Astrocyte of the cerebellum (primary cell): ENCODE measurements around the gene ARHGAP45.

Source experiments
- DNase-seq: peaks from one replicate; pipeline ENCODE4 v3.0.0-alpha.2; 2011; ENCODE audit warnings: low read depth
- H3K4me3 ChIP-seq: 2 replicates; pipeline ENCODE4 v1.5.1; 2011; ENCODE audit warnings: mild to moderate bottlenecking, low read depth, low read length, moderate library complexity
- in situ Hi-C: cut with HindIII; loops from 2 replicates; pipeline ENCODE4 v1.10.0; 2017; ENCODE audit warnings: low sequenced_read_pairs
- TF ChIP-seq, protein P1 (sequence below): IDR thresholded peaks from 2 replicates; pipeline ENCODE4 v1.5.1; 2012; ENCODE audit warnings: low read length, low read depth, moderate library complexity, mild to moderate bottlenecking; ENCODE audit errors: missing control alignments

ARHGAP45 gene

DNA sequence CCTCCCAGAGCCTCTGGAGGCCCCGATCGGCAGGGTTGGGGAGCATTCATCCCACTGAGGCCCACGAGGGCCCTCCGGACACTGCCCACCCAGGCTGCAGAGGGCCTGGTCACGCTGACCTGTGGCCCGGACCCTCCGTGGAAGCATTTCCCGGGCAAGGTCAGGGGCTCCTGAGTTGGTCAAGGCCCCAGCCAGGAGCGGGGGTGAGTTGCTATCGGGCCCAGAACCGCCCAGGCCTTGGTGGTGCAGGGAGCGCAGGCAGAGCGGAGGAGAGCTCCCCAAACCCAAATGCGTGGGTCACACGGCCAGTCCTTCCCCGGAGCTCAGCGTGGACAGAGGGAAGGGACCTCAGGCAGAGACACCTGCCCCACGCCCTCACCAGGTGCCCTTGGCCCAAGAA is 62.6 kb downstream of the ARHGAP45 start:
- TF ChIP-seq, protein P1, sequence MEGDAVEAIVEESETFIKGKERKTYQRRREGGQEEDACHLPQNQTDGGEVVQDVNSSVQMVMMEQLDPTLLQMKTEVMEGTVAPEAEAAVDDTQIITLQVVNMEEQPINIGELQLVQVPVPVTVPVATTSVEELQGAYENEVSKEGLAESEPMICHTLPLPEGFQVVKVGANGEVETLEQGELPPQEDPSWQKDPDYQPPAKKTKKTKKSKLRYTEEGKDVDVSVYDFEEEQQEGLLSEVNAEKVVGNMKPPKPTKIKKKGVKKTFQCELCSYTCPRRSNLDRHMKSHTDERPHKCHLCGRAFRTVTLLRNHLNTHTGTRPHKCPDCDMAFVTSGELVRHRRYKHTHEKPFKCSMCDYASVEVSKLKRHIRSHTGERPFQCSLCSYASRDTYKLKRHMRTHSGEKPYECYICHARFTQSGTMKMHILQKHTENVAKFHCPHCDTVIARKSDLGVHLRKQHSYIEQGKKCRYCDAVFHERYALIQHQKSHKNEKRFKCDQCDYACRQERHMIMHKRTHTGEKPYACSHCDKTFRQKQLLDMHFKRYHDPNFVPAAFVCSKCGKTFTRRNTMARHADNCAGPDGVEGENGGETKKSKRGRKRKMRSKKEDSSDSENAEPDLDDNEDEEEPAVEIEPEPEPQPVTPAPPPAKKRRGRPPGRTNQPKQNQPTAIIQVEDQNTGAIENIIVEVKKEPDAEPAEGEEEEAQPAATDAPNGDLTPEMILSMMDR, result no peak
- in situ Hi-C loops, result no loop called here
- H3K4me3 ChIP-seq, result peak overlapping the region; percentile 76
- no peak for DNase-seq

DNA sequence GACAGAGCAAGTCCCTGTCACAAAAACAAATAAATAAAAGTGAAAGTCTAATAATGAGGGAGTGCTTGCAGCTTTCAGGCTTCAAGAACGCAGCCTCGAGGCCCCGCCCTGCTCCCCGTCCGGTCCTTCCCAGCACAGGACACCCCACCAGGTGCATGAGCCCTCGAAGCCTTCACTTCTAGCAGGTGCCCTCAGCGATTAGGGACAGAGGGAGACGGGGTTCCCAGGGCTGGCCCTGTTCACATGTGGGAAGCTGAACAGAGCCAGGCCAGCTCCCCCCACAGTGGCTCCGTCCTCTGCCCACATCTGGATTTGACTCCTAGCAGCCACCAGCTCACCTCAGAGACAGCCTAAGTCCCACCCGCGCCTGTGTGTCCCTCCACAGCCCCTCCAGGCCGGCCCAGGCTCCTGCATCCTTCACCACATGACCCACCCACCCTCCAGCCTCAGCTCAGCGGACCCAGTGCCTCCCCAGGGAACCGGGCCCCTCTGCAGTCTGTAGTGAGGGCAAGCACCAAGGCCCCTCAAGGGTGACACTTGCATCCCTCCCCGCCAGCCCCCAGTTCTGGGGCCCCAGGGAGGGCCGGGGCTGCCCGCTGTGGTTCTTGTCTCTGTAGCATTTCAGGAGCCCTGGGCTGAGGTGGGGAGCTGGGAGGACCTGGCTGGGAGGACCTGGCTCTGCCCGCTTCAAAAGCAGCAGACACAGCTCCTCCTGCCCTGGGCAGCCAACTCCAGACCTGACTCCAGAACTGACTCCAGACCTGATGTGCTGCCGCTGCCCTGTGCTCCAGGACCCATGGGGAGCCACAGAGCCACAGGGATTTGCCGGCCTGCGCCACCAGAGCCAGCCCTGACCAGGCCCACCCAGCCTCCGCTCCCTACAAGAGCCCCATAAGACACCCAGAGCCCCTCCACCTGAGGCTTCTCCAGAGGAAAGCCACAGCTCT is 64.1 kb downstream of the ARHGAP45 start:
- in situ Hi-C loops, result no loop called here
- TF ChIP-seq, protein P1, result no peak
- no peak for DNase-seq
- peak overlapping the region; percentile 76 for H3K4me3 ChIP-seq

DNA sequence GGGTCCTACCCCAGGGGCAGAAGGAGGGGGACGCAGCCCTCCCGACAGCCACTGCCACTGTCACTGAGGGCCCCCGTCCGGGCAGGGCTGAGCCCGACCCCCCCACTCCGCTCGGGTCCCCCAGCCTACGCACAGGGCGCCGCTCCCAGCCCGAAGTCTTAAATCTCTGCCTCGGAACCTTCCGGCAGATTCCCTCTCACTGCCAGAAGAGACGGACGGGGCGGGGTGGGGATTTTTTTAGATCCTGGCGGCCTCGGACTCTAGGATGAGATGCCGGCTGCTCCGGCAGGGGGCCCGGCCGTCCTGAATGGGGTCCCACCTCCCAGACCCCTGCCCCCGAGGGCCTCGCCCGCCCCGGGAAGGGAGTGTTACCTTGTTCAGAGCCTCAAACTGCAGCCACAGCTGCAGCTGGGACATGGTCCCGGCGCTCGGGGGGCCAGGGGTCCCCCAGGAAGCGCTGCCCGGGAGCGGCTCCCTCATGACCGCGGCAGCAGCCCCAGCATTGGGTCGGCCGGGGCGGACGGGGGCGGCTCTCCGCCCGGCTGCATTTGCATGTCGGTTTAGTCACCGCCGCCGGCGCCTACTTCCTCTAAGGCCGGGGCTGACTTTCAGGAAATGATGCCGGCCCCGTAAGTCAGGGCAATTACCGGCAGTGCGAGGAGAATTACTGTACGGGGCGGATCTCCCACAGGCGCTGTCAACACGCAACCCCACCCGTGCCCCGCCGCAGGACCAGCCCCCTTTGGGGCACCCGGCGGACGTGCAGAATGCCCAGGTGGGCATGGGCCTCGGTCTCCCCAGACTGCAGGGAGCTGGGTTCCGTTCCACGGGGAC is 65.0 kb downstream of the ARHGAP45 start:
- peak overlapping the region; percentile 76 for H3K4me3 ChIP-seq
- DNase-seq, result peak; percentile 63
- in situ Hi-C loops, result no loop called here
- TF ChIP-seq, protein P1, result peak; percentile 5

DNA sequence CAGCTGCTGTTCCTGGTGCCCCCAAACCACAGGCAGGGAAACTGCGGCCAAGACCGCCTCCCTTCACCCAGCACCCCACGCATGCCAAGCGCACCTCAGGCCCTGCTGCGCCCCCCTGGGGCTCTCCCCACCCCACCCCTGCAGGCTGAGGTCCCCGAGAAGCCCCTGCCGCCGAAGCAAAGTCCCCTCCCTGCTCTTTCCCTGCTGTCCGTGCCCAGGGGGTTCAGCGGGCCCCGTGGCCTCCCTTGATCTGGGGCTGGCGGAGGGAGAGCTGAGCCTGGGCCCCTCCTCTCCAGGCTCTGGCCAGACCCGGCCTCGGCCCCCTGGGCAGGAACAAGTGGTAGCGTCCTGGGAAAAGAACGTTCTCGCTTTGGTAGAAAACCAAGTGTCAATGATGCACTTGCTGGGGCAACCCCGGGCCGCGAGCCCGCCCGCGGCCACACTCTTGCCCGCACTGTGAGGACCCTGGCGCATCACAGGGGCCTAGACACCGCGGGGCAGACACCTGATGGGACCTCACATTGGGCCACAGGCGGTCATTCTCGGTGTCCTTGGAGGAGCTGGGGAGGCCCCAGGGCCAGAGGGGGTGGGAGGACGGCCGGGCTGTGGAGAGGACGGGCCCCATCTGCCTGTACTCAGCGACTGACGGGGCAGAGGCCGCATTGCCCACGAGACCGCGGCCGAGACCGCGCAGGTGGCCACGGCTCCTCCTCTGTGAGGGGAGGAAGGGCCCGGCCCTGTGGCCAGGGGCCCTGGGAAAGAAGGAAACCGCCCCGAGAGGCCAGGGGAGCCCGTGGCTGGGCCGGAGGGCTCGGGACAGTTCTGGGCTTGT is 65.8 kb downstream of the ARHGAP45 start:
- DNase-seq, result no peak
- in situ Hi-C loops, result no loop called here
- TF ChIP-seq, protein P1, result no peak
- peak overlapping the region; percentile 76 for H3K4me3 ChIP-seq

DNA sequence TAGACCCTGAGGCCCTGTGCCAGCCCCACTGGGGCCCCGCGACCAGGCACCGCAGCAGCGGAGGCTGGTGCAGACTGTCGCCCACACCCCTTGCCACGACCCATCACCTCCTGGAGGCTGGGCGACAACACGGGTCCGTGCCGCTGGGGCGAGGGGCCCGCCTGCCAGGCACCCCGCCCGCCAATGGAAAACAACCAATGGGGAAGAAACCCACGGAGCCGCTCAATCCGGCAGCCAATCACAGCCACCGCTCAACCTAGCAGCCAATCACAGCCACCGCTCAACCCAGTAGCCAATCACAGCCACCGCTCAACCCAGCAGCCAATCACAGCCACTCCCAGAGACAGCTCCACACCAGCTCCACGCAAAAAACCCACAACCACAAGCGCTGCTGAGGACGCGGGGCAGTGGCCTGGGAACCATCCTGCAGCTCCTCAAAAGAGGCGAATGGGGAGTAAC is 66.5 kb downstream of the ARHGAP45 start:
- in situ Hi-C loops, result no loop called here
- H3K4me3 ChIP-seq, result no peak overlapping the region
- TF ChIP-seq, protein P1, result no peak
- no peak for DNase-seq

DNA sequence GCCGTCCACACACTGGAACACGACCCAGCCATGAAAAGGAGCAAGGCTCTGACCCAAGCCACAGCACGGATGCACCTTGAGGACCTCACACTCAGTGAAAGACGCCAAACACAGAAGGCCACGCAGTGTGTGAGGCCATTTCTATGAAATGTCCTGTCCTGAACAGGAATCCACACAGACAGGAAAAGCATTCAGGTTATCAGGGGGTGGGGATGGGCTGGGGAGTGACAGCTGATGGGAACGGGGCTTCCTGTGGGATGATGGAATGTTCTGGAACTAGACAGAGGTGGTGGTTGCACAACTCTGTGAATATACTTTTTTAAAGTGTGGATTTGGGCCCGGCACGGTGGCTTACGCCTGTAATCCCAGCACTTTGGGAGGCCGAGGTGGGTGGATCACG is 67.5 kb downstream of the ARHGAP45 start:
- no peak for DNase-seq
- in situ Hi-C loops, result no loop called here
- TF ChIP-seq, protein P1, result no peak
- H3K4me3 ChIP-seq, result no peak overlapping the region
